Panc1 (cell line): ENCODE results near the gene FGD3.

Experiments
- REST ChIP-seq, 2 experiments: IDR thresholded peaks; 2 replicates each; pipeline ENCODE4 v1.6.1; 2011 to 2012; ENCODE audit warnings: low read depth in 2 of 2, control low read depth in 1 of 2, low read length in 1 of 2, mild to moderate bottlenecking in 1 of 2, moderate library complexity in 1 of 2; ENCODE audit not compliant: insufficient read depth in 1 of 2
- SIN3A ChIP-seq: IDR thresholded peaks from 2 replicates; pipeline ENCODE4 v1.6.1; 2012; ENCODE audit warnings: low read depth, mild to moderate bottlenecking, low read length, moderate library complexity, borderline replicate concordance; ENCODE audit not compliant: insufficient read depth
- TF ChIP-seq, protein P1 (sequence below): fragments of 450-650 bp; IDR thresholded peaks from 2 replicates; pipeline ENCODE4 v1.5.1; 2017; ENCODE audit warnings: mild to moderate bottlenecking

- TF ChIP-seq, protein P1, sequence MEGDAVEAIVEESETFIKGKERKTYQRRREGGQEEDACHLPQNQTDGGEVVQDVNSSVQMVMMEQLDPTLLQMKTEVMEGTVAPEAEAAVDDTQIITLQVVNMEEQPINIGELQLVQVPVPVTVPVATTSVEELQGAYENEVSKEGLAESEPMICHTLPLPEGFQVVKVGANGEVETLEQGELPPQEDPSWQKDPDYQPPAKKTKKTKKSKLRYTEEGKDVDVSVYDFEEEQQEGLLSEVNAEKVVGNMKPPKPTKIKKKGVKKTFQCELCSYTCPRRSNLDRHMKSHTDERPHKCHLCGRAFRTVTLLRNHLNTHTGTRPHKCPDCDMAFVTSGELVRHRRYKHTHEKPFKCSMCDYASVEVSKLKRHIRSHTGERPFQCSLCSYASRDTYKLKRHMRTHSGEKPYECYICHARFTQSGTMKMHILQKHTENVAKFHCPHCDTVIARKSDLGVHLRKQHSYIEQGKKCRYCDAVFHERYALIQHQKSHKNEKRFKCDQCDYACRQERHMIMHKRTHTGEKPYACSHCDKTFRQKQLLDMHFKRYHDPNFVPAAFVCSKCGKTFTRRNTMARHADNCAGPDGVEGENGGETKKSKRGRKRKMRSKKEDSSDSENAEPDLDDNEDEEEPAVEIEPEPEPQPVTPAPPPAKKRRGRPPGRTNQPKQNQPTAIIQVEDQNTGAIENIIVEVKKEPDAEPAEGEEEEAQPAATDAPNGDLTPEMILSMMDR, result no peak
- TF ChIP-seq REST (IDR thresholded peaks at IDR 0.05; ENCODE audit: insufficient read depth in 1 of 2, low read depth in 2 of 2, low read length in 1 of 2) (no peak), SIN3A (no peak)
Measured at GRCh38 chr9:93059011-93059714, 111.8 kb downstream of the FGD3 start.
